ENCODE data around the gene PTPN20. TPM values are rescaled to one million over a fixed set of nuclear protein-coding genes. Genes with fewer than 3 reads are reported as not detected.
"Not testable (repeated sequence)": the region's sequence is repeated elsewhere in the genome, so short reads cannot be mapped to it uniquely, and the experiment has no call there.

PTPN20 gene
- total RNA-seq, 3 donors from 2014 or later: 0.64 to 14.8 (median 5.6) TPM

- H3K9me3 ChIP-seq; H3K4me1 ChIP-seq; H3K27me3 ChIP-seq; intact Hi-C loops (cut with DNase I; ENCODE audit: low total_unique reads); DNase-seq (ENCODE audit: low spot score in 2 of 2); H3K4me3 ChIP-seq; H3K36me3 ChIP-seq; H3K27ac ChIP-seq: not testable (repeated sequence)
Observed at GRCh38 chr10:46907185-46908117, 3.8 kb upstream of the PTPN20 start.

- H3K4me3 ChIP-seq; H3K27me3 ChIP-seq; H3K27ac ChIP-seq; H3K36me3 ChIP-seq; intact Hi-C loops (cut with DNase I; ENCODE audit: low total_unique reads); H3K4me1 ChIP-seq; DNase-seq (ENCODE audit: low spot score in 2 of 2); H3K9me3 ChIP-seq: not testable (repeated sequence)
Observed at GRCh38 chr10:46922498-46922897, 11.3 kb downstream of the PTPN20 start.

- intact Hi-C loops (cut with DNase I; ENCODE audit: low total_unique reads); H3K4me3 ChIP-seq; DNase-seq (ENCODE audit: low spot score in 2 of 2); H3K9me3 ChIP-seq; H3K4me1 ChIP-seq; H3K36me3 ChIP-seq; H3K27ac ChIP-seq; H3K27me3 ChIP-seq: not testable (repeated sequence)
Observed at GRCh38 chr10:46925156-46925555, 13.9 kb downstream of the PTPN20 start.

- intact Hi-C loops (cut with DNase I; ENCODE audit: low total_unique reads); H3K9me3 ChIP-seq; H3K36me3 ChIP-seq; DNase-seq (ENCODE audit: low spot score in 2 of 2); H3K4me1 ChIP-seq; H3K27me3 ChIP-seq; H3K4me3 ChIP-seq; H3K27ac ChIP-seq: not testable (repeated sequence)
Observed at GRCh38 chr10:46925853-46926252, 14.6 kb downstream of the PTPN20 start.

GRCh38 chr10:46928810-46929209, 17.6 kb downstream of the PTPN20 start:
- H3K36me3 ChIP-seq; H3K27me3 ChIP-seq; intact Hi-C loops (cut with DNase I; ENCODE audit: low total_unique reads); H3K4me1 ChIP-seq; H3K4me3 ChIP-seq; DNase-seq (ENCODE audit: low spot score in 2 of 2); H3K27ac ChIP-seq; H3K9me3 ChIP-seq: not testable (repeated sequence)

GRCh38 chr10:46932383-46932782, 21.2 kb downstream of the PTPN20 start:
- H3K27ac ChIP-seq; intact Hi-C loops (cut with DNase I; ENCODE audit: low total_unique reads); H3K4me1 ChIP-seq; H3K27me3 ChIP-seq; H3K36me3 ChIP-seq; DNase-seq (ENCODE audit: low spot score in 2 of 2); H3K9me3 ChIP-seq; H3K4me3 ChIP-seq: not testable (repeated sequence)

- intact Hi-C loops (cut with DNase I; ENCODE audit: low total_unique reads); H3K36me3 ChIP-seq; H3K27me3 ChIP-seq; H3K4me1 ChIP-seq; H3K9me3 ChIP-seq; H3K27ac ChIP-seq; DNase-seq (ENCODE audit: low spot score in 2 of 2); H3K4me3 ChIP-seq: not testable (repeated sequence)
Observed at GRCh38 chr10:46941091-46941490, 29.9 kb downstream of the PTPN20 start.

GRCh38 chr10:46948687-46949518, 37.7 kb downstream of the PTPN20 start:
- DNase-seq (ENCODE audit: low spot score in 2 of 2); intact Hi-C loops (cut with DNase I; ENCODE audit: low total_unique reads): not testable (repeated sequence)

GRCh38 chr10:46952540-46952939, 41.3 kb downstream of the PTPN20 start:
- H3K9me3 ChIP-seq; H3K4me3 ChIP-seq; intact Hi-C loops (cut with DNase I; ENCODE audit: low total_unique reads); DNase-seq (ENCODE audit: low spot score in 2 of 2); H3K36me3 ChIP-seq; H3K27me3 ChIP-seq; H3K27ac ChIP-seq; H3K4me1 ChIP-seq: not testable (repeated sequence)

More at GRCh38 chr10:46948687-46949518, 37.7 kb downstream of the PTPN20 start:
- not testable (repeated sequence) for H3K4me1 ChIP-seq, H3K36me3 ChIP-seq, H3K4me3 ChIP-seq, H3K9me3 ChIP-seq, H3K27me3 ChIP-seq, H3K27ac ChIP-seq

GRCh38 chr10:46960742-46961141, 49.5 kb downstream of the PTPN20 start:
- H3K4me3 ChIP-seq; H3K9me3 ChIP-seq; H3K36me3 ChIP-seq; H3K4me1 ChIP-seq; intact Hi-C loops (cut with DNase I; ENCODE audit: low total_unique reads); DNase-seq (ENCODE audit: low spot score in 2 of 2); H3K27ac ChIP-seq; H3K27me3 ChIP-seq: not testable (repeated sequence)

GRCh38 chr10:46963356-46963755, 52.1 kb downstream of the PTPN20 start:
- H3K9me3 ChIP-seq; H3K36me3 ChIP-seq; H3K4me3 ChIP-seq; H3K27ac ChIP-seq; intact Hi-C loops (cut with DNase I; ENCODE audit: low total_unique reads); DNase-seq (ENCODE audit: low spot score in 2 of 2); H3K4me1 ChIP-seq; H3K27me3 ChIP-seq: not testable (repeated sequence)

GRCh38 chr10:46967013-46967412, 55.8 kb downstream of the PTPN20 start:
- DNase-seq (ENCODE audit: low spot score in 2 of 2); H3K9me3 ChIP-seq; H3K4me1 ChIP-seq; H3K4me3 ChIP-seq; H3K27me3 ChIP-seq; intact Hi-C loops (cut with DNase I; ENCODE audit: low total_unique reads); H3K36me3 ChIP-seq; H3K27ac ChIP-seq: not testable (repeated sequence)

GRCh38 chr10:46980223-46980622, 69.0 kb downstream of the PTPN20 start:
- H3K27ac ChIP-seq; H3K36me3 ChIP-seq; H3K4me3 ChIP-seq; intact Hi-C loops (cut with DNase I; ENCODE audit: low total_unique reads); DNase-seq (ENCODE audit: low spot score in 2 of 2); H3K4me1 ChIP-seq; H3K9me3 ChIP-seq; H3K27me3 ChIP-seq: not testable (repeated sequence)
